ENCODE data around the gene PGBD5.

Gene PGBD5

GRCh38 chr1:230394134-230394533 lies 32.0 kb downstream of the PGBD5 start:
- DNase-seq: no peak

GRCh38 chr1:230393722-230394121 lies 32.4 kb downstream of the PGBD5 start:
- DNase-seq: no peak

DNA sequence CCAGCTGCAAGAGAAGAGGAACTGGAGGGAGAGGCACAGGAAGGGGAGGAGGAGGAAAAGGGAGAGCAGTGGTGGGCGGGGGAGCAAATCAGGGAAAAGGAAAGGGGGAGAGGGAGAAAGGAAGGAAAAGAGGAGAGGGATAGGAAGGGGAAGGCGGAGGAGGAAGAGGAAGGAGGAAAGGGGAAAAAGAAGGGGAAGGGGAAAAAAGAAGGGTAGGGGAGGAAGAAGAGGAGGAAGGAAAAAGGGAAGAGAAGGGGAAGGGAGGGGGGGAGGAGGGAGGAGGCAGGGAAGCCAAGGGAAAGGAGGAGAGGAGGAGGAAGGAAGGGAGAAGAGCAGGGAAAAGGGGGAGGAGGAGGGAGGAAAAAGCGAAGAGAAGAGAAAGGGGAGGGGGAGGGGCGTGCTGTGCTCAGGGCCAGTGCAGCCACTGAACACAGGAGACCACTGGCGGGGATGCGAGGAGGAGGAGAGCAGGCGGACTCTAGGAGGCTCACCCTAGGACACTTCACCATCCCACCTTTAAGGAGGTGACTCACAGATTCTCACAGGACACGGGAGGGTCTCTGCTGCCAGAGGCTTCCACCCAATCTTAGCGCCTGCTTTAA lies 33.1 kb downstream of the PGBD5 start:
- no peak for DNase-seq

GRCh38 chr1:230392536-230392909 lies 33.6 kb downstream of the PGBD5 start:
- no peak for DNase-seq

DNA sequence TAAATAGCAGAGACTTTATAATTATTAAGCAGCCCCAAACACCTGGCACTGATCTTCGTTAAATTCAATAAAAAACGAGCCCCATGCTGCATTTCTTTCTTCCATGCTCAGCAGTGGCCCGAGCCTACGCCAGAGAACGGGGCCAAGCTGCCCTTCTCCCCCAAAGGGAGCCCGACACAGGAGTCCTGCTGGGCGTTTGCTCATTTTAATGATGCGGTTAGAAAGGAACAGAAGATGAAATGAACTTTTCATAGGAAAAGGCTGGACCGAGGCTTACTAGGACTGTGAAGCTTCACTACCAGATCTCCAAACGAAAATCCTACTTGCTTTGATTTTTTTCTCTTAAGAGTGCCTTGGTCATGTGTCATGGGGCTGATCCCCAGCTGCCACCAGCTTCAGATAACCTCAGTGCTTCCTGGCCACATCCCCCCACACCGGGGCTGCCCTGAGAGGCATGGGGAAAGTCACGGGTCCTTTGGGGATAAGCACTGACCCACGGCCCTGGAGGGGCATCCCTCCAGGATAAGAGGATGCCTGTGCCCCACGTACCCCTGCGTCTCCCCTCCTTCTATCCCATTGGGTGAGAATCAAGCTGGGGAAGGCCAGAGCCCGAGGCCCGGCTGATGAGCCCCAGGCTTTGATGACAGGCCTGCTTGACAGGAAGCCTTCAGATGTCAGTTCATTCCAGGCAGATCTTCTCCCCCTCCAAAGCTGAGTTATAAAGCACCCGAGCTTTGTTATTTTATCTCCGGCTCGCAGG lies 34.2 kb downstream of the PGBD5 start:
- DNase-seq: no peak

- no peak for DNase-seq
Measured at GRCh38 chr1:230390371-230390770, 35.8 kb downstream of the PGBD5 start.

DNA sequence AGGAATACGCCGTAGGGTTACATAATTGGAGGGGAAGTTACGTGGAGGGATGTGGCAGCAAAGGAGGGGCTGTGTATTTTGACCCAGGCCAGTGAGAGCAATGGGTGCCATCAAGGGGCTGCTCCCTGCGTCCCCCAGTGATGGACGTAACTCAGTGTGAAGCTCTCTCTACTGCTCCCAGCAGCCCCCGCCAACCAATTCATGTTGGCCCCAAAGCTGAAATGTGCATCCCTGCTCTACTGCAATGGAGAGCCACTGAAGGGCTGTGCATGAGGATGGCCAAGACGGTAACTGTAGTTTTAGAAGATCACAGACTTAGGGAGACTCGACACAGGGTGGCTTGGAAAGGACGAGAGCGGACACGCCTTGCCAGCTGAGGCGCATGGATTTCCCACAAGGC lies 38.3 kb downstream of the PGBD5 start:
- DNase-seq: no peak

GRCh38 chr1:230387296-230387695 lies 38.8 kb downstream of the PGBD5 start:
- DNase-seq: no peak

- no peak for DNase-seq
Measured at GRCh38 chr1:230386637-230387262, 39.4 kb downstream of the PGBD5 start.

GRCh38 chr1:230385930-230386329 lies 40.2 kb downstream of the PGBD5 start:
- no peak for DNase-seq

DNA sequence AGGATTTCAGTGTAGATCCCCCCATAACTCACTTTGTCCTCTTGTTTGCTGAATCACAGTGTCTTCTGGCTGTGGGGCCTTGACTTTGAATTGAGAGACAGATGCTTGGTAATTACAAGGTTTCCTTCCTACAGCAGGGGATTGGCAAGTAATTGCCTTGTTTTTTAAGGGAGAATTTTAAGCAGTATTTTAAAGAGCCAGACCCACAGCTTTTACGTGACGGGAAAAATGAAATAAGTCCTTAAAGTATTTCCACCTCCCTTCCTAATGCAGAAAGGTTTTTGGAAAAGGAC lies 41.0 kb downstream of the PGBD5 start:
- DNase-seq: no peak

GRCh38 chr1:230384380-230385157 lies 41.6 kb downstream of the PGBD5 start:
- no peak for DNase-seq

DNA sequence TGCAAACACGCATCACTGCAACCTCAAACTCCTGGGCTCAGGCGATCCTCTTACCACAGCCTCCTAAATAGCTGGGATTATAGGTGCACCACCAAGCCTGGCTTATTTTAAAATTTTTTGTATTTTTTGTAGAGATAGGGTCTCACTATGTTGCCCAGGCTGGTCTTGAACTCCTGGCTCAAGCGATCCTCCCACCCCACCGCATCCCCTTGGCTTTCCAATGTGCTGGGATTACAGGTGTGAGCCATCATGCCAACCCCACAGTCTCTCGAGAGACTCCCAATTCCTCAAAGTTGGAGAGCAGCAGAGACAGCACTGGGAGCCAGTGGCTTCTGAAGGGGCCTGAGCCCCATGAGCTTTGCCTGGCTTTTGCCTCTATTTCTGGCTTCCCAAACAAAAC lies 42.7 kb downstream of the PGBD5 start:
- DNase-seq: no peak

DNA sequence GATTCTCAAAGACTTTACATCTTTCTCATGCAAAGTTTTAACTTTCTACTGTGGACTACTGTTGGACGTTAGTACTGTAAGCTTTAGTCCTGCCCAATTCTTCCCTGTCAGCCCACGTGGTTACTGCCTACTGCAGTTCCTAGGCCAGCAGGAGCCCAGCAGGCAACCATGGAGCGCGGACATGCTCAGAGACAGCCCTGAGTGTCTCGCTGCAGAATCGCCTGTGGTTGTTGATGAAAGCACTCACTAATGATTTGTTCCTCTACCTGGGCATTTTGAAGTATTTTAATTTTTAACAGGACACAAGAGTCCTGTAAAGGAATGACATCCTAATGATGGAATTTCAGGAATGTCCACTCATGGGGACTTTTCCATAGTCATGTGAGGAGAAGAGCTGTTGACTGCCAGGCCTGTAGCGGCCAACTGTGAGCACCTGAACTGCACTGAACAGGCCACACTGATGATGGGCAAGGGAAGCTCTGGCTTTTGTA lies 44.1 kb downstream of the PGBD5 start:
- no peak for DNase-seq

- DNase-seq: no peak
Measured at GRCh38 chr1:230381585-230381984, 44.5 kb downstream of the PGBD5 start.

DNA sequence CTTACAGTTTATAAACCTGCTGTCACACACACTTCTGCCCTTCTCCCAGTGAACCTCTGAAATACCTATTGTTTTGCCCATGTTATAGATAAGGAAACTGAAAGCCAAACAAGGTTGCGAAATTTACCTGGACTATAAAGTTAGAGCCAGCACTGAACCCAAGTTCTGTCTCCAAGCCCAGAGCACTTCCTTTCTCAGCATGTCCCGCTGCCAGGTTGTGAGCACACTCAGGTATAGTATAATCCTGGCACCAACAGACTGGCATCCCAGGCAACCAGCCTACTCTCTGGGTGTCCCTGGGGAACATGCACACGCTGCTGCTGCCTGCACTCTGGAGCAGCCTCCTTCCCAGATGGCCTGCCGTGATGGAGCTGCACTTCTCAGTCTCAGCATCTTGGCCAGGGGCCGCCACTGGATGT lies 45.1 kb downstream of the PGBD5 start:
- DNase-seq: no peak

- no peak for DNase-seq
Measured at GRCh38 chr1:230379928-230380327, 46.2 kb downstream of the PGBD5 start.

- DNase-seq: no peak
Measured at GRCh38 chr1:230379462-230379861, 46.7 kb downstream of the PGBD5 start.

DNA sequence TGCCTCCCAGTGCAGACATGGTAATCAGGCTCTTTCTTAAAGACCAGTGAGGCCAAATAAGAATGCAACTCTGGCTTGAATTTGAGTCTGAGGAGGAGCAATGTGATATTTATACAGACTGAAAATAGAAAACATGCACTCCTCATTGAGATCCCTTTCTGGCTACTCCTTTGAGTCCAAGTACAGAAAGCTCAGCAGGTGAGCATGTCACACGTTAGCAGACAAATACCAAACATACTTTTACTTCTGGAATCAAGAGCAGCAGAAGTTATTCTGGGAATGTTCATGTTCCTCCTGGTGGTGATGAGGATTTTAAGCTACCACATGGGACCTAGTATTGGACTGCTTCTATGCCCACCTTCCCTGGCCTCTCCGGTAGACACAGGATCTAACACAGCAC lies 48.3 kb downstream of the PGBD5 start:
- DNase-seq: no peak

DNA sequence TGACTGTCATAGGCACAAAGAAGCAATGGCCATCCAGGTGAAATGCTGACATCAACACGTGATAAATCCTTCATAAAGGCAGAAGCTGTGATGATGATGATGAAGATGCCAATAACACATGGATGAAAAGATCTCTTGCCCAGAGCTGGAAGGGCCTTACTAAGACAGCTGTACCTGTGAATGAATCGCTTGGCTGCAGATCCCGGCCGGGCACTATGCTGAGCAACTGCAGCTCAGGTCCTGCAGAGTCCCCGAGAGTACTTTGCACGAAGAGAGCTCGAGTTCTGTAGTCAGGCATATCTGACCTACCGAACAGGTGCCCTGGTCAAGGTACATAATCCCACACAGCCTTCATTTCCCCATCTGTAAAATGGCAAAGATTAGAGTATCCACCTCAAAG lies 48.8 kb downstream of the PGBD5 start:
- DNase-seq: no peak

DNA sequence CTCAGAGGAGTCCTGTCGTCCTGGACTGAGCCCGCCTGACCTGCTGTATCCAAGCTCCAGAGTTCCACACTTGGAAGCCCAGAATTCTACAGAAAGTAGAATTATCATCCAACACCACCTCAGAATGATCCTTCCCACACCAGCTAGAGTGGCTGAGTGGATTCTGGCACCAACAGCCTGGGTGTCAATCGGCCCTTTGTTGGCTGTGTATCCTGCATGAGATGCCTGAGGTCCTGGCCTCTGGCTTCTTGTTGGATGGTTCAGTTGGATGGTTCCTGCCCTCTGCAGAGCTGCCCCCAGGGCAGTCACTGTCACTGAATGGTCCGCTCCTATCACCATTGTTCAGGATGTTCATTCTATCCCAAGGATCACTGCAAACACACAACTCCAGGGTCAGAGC lies 49.8 kb downstream of the PGBD5 start:
- DNase-seq: no peak

DNA sequence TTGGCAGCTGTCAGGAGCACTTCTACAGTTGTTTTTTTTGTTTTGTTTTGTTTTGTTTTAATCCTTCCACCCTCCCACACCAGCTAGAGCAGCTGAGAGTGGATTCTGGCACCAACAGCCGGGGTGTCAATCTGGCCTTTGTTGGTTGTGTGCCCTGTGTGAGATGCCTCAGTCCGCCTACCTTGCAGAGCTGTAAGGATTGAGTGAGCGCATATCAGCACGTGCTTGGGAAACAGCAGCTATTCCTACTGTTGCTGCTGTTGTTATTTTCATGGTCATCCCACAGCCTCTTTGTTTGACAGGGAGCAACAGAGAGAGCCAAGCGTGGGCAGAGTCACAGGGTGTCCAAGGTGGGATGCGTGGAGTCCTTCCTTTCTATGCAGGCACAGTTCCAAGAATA lies 50.4 kb downstream of the PGBD5 start:
- no peak for DNase-seq

GRCh38 chr1:230375147-230375546 lies 51.0 kb downstream of the PGBD5 start:
- DNase-seq: no peak

All from NK-92 treated with Interleukin-12 subunit alpha and Interleukin-12 subunit beta, amount 100 ng/mL, for 24 hours (cell line).